HepG2 (cell line): ENCODE measurements around the gene NUTF2. TPM values are rescaled to one million over a fixed set of nuclear protein-coding genes. Genes with fewer than 3 reads are reported as not detected.

Experiments
- DR1 ChIP-seq: sonication (generic); formaldehyde crosslinking; IDR thresholded peaks from 2 replicates; pipeline ENCODE4 v1.8.0; 2021; ENCODE audit warnings: mild to moderate bottlenecking, missing genetic modification reagents, inconsistent platforms
- GLI4 ChIP-seq: sonication (generic); formaldehyde crosslinking; IDR thresholded peaks from 2 replicates; pipeline ENCODE4 v1.5.1; 2020; ENCODE audit warnings: missing genetic modification reagents, mild to moderate bottlenecking, moderate library complexity, borderline replicate concordance
- HOXA5 ChIP-seq: sonication (generic); formaldehyde crosslinking; IDR thresholded peaks from 2 replicates; pipeline ENCODE4 v1.4.0; 2020; ENCODE audit warnings: missing genetic modification reagents
- KDM6A ChIP-seq: IDR thresholded peaks from 2 replicates; pipeline ENCODE4 v1.6.1; 2016; ENCODE audit warnings: low read depth
- KMT2A ChIP-seq: sonication (generic); formaldehyde crosslinking; IDR thresholded peaks from 2 replicates; pipeline ENCODE4 v1.4.0; 2020; ENCODE audit warnings: missing genetic modification reagents
- MBD4 ChIP-seq: IDR thresholded peaks from 2 replicates; pipeline ENCODE4 v1.6.1; 2012; ENCODE audit warnings: low read length, inconsistent platforms, borderline replicate concordance
- MZF1 ChIP-seq: sonication (generic); formaldehyde crosslinking; IDR thresholded peaks from 2 replicates; pipeline ENCODE4 v1.8.1; 2023; ENCODE audit warnings: mild to moderate bottlenecking, missing genetic modification reagents, borderline replicate concordance
- NONO ChIP-seq, 2 experiments: fragments of 450-650 bp in 1 of 2; sonication (generic) in 1 of 2; formaldehyde crosslinking in 1 of 2; IDR thresholded peaks in 1 of 2; conservative IDR thresholded peaks in 1 of 2; 2 replicates each; pipeline versions ENCODE4 v1.6.1 to v1.8.0; 2017 to 2022; ENCODE audit warnings: mild to moderate bottlenecking in 1 of 2, missing genetic modification reagents in 1 of 2, moderate library complexity in 1 of 2
- PCBP2 ChIP-seq: fragments of 200-400 bp; formaldehyde crosslinking; optimal IDR thresholded peaks from 2 replicates; pipeline ENCODE3; 2018; ENCODE audit warnings: low read length, low read depth; ENCODE audit not compliant: poor library complexity, severe bottlenecking
- SMAD9 ChIP-seq: sonication (generic); formaldehyde crosslinking; IDR thresholded peaks from 2 replicates; pipeline ENCODE4 v1.5.1; 2020; ENCODE audit warnings: mild to moderate bottlenecking, missing genetic modification reagents
- SOX13 ChIP-seq, 3 experiments: fragments of 450-650 bp in 1 of 3; sonication (generic) in 1 of 3; formaldehyde crosslinking in 1 of 3; IDR thresholded peaks in 2 of 3; conservative IDR thresholded peaks in 1 of 3; 2 replicates each; pipeline versions ENCODE4 v1.5.0 to v1.6.1; 2016 to 2020; ENCODE audit warnings: antibody characterized with exemption in 1 of 3, mild to moderate bottlenecking in 1 of 3, missing compliant biosample characterization in 1 of 3, missing genetic modification reagents in 1 of 3, moderate library complexity in 1 of 3
- WIZ ChIP-seq: sonication (generic); formaldehyde crosslinking; IDR thresholded peaks from 2 replicates; pipeline ENCODE4 v1.5.1; 2020; ENCODE audit warnings: mild to moderate bottlenecking, missing genetic modification reagents
- ZBTB3 ChIP-seq: sonication (generic); formaldehyde crosslinking; IDR thresholded peaks from 2 replicates; pipeline ENCODE4 v1.4.0; 2020; ENCODE audit warnings: low read depth, mild to moderate bottlenecking, moderate library complexity, missing genetic modification reagents, borderline replicate concordance
- ZNF136 ChIP-seq: sonication (generic); formaldehyde crosslinking; IDR thresholded peaks from 2 replicates; pipeline ENCODE4 v1.8.1; 2022; ENCODE audit warnings: low read depth, mild to moderate bottlenecking, moderate library complexity, missing genetic modification reagents
- ZNF329 ChIP-seq: sonication (generic); formaldehyde crosslinking; IDR thresholded peaks from 2 replicates; pipeline ENCODE4 v1.9.0; 2021; ENCODE audit warnings: low read depth, mild to moderate bottlenecking, missing genetic modification reagents
- ZNF619 ChIP-seq: sonication (generic); formaldehyde crosslinking; IDR thresholded peaks from 2 replicates; pipeline ENCODE4 v1.4.0; 2020; ENCODE audit warnings: mild to moderate bottlenecking, missing genetic modification reagents
- ZNF761 ChIP-seq: sonication (generic); formaldehyde crosslinking; conservative IDR thresholded peaks from 2 replicates; pipeline ENCODE4 v1.4.0; 2020; ENCODE audit warnings: mild to moderate bottlenecking, missing genetic modification reagents
- ZNF878 ChIP-seq: sonication (generic); formaldehyde crosslinking; IDR thresholded peaks from 2 replicates; pipeline ENCODE4 v1.8.1; 2023; ENCODE audit warnings: mild to moderate bottlenecking, missing genetic modification reagents, moderate library complexity
- polyA plus RNA-seq, 8 experiments: library from polyadenylated mRNA; depleted of rRNA in 3 of 8; stranded (reverse) in 7 of 8; unstranded in 1 of 8; fragments of >200 nt; fragmentation: Illumina TruSeq in 4 of 8; extraction: Trizol in 4 of 8; gene quantifications; 2 replicates each; pipeline versions ENCODE4 v1.2.1 to v1.2.3, GENCODE V29; 2011 to 2016; ENCODE audit warnings: low read depth in 4 of 8, missing spikeins in 1 of 8, mixed read lengths in 1 of 8; ENCODE audit not compliant: insufficient read depth in 1 of 8
- total RNA-seq, 5 experiments: library from RNA; depleted of rRNA; stranded (reverse); fragments of >200 nt; fragmentation: Illumina TruSeq; extraction: Trizol; gene quantifications; 2 replicates each; pipeline ENCODE4 v1.2.3, GENCODE V29; 2016; ENCODE audit warnings: low read depth in 1 of 5
- TF ChIP-seq, protein P1 (sequence below): IDR thresholded peaks from 2 replicates; pipeline ENCODE4 v1.6.1; 2018; ENCODE audit warnings: missing genetic modification reagents, mild to moderate bottlenecking, missing compliant biosample characterization
- TF ChIP-seq, protein P2 (sequence below): sonication (generic); formaldehyde crosslinking; conservative IDR thresholded peaks from 2 replicates; pipeline ENCODE4 v1.4.0; 2020; ENCODE audit warnings: missing genetic modification reagents
- TF ChIP-seq, protein P3 (sequence below): IDR thresholded peaks from 2 replicates; pipeline ENCODE4 v1.6.1; 2016; ENCODE audit warnings: mild to moderate bottlenecking
- TF ChIP-seq, protein P4 (sequence below): sonication (generic); formaldehyde crosslinking; IDR thresholded peaks from 2 replicates; pipeline ENCODE4 v1.8.1; 2023; ENCODE audit warnings: mild to moderate bottlenecking, moderate library complexity, missing genetic modification reagents

The NUTF2 gene
- total and polyA plus RNA-seq, 2 of the 13 experiments (the other 11 are each of a cell fraction or from before 2014, with no cell fraction given), result 168 to 214 TPM

DNA sequence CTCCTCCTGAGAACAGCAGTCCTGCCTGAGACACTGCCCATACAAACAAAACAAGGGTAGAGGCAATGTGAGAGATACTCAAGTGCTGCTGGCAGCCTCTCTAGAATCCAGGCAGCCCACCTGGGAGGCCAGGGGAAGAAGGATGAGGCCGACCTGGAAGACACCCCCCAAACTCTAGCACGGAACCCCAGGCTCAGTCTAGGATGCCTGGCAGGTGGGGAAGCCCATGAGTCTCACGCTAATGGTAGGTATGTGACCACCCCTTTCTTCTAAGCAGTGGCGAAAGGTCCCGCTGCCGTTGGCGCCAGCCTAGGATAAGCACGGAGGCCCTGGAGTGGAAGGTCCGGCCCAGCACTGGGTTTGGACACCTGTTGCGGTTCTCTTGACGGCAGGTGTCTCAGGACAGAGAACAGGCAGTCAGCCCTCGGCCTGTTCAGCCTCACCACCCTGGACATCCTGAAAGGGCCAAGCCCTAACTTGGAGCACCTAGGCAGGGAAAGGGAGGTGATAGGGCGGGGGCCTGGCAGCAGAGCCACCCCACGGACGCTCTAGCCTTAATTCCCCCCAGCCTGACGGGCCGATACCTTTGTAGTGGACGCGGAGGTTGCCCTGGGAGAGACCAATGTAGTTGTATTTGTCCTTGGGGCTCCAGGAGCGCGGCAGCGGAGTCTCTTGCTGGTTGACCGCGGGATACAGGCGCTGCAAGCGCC lies 40.9 kb upstream of the NUTF2 start (continued):
- TF ChIP-seq WIZ (CRISPR knock-in tag) (no peak), KDM6A (CRISPR knock-in tag) (no peak), ZNF136 (CRISPR knock-in tag) (no peak; the same call in 1 of the 2 replicates), DR1 (no peak), MZF1 (CRISPR knock-in tag) (no peak), SOX13 (IDR thresholded peaks at IDR 0.05) (no peak), SOX13 (CRISPR knock-in tag; conservative IDR thresholded peaks at IDR 0.05 in 1 of 2, IDR thresholded peaks at IDR 0.05 in 1 of 2) (no peak), PCBP2 (no peak), HOXA5 (CRISPR knock-in tag) (0 out of 2 replicates have a peak, but pooled peaks have one; percentile 13), ZNF878 (CRISPR knock-in tag) (no peak), MBD4 (no peak), ZNF761 (CRISPR knock-in tag) (no peak), ZNF329 (CRISPR knock-in tag) (no peak), SMAD9 (no peak), KMT2A (no peak), NONO (IDR thresholded peaks at IDR 0.05) (no peak), NONO (CRISPR knock-in tag; conservative IDR thresholded peaks at IDR 0.05) (no peak; the same call in 1 of the 2 replicates), ZBTB3 (CRISPR knock-in tag) (no peak), GLI4 (CRISPR knock-in tag) (peak; percentile 96; the same call in 1 of the 2 replicates), ZNF619 (CRISPR knock-in tag) (peak; percentile 14; the same call in 1 of the 2 replicates)
- TF ChIP-seq, protein P1, sequence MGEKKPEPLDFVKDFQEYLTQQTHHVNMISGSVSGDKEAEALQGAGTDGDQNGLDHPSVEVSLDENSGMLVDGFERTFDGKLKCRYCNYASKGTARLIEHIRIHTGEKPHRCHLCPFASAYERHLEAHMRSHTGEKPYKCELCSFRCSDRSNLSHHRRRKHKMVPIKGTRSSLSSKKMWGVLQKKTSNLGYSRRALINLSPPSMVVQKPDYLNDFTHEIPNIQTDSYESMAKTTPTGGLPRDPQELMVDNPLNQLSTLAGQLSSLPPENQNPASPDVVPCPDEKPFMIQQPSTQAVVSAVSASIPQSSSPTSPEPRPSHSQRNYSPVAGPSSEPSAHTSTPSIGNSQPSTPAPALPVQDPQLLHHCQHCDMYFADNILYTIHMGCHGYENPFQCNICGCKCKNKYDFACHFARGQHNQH, result no peak
- TF ChIP-seq, protein P2, sequence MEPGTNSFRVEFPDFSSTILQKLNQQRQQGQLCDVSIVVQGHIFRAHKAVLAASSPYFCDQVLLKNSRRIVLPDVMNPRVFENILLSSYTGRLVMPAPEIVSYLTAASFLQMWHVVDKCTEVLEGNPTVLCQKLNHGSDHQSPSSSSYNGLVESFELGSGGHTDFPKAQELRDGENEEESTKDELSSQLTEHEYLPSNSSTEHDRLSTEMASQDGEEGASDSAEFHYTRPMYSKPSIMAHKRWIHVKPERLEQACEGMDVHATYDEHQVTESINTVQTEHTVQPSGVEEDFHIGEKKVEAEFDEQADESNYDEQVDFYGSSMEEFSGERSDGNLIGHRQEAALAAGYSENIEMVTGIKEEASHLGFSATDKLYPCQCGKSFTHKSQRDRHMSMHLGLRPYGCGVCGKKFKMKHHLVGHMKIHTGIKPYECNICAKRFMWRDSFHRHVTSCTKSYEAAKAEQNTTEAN, result no peak
- TF ChIP-seq, protein P3, sequence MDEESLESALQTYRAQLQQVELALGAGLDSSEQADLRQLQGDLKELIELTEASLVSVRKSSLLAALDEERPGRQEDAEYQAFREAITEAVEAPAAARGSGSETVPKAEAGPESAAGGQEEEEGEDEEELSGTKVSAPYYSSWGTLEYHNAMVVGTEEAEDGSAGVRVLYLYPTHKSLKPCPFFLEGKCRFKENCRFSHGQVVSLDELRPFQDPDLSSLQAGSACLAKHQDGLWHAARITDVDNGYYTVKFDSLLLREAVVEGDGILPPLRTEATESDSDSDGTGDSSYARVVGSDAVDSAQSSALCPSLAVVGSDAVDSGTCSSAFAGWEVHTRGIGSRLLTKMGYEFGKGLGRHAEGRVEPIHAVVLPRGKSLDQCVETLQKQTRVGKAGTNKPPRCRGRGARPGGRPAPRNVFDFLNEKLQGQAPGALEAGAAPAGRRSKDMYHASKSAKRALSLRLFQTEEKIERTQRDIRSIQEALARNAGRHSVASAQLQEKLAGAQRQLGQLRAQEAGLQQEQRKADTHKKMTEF (CRISPR knock-in tag), result no peak
- TF ChIP-seq, protein P4, sequence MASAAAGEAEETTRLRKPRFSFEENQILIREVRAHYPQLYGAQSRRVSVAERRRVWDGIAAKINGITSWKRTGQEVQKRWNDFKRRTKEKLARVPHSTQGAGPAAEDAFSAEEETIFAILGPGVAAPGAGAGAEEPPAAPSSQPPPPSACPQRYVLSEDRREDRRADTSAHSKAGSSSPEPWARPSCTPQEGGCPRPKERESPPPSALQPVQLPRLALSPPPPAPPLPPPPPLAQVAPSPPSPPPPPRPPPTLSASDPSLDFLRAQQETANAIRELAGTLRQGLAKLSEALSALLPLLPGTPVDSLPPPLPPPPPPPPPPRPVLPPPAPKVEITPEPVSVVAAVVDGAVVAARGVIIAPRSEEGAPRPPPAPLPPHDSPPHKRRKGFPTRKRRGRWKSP (CRISPR knock-in tag), result no peak
